Lower leg skin (tissue), 4 donors: ENCODE data around the gene SREBF1. TPM values are rescaled to one million over a fixed set of nuclear protein-coding genes. Genes with fewer than 3 reads are reported as not detected.

ENCODE experiments used
- DNase-seq, 2 donors: peaks; one replicate each; pipeline ENCODE4 v3.0.0-alpha.2; 2019; ENCODE audit warnings: low spot score in 2 of 2
- H3K4me3 ChIP-seq: fragments of 200-600 bp; sonication (generic); 2 replicates; pipeline ENCODE4 v1.5.1; 2017; ENCODE audit warnings: mild to moderate bottlenecking, low read depth; ENCODE audit not compliant: poor library complexity, severe bottlenecking
- POLR2A ChIP-seq, 2 donors: fragments of 450-650 bp; IDR thresholded peaks; one replicate each; pipeline ENCODE4 v1.6.1; 2016 to 2017; ENCODE audit warnings: antibody characterized with exemption in 2 of 2, mild to moderate bottlenecking in 1 of 2, moderate library complexity in 1 of 2
- WGBS, 2 donors: methylation state at CpG; one replicate each; pipeline ENCODE4 v1.1.5; 2018; 5-methylcytosine and 5-hydroxymethylcytosine counted together
- intact Hi-C: fragments of 100-400 bp; cut with DNase I; formaldehyde crosslinking; loops from one replicate; pipeline ENCODE4 v1.15.0; 2023; ENCODE audit warnings: low total_unique reads
- total RNA-seq, 4 donors: library from RNA; depleted of rRNA; stranded (reverse); fragments of >200 nt; gene quantifications; one replicate each; pipeline ENCODE4 v1.1.0, GENCODE V29; 2016
- TF ChIP-seq, protein P1 (sequence below), 3 donors: fragments of 450-650 bp; IDR thresholded peaks; one replicate each; pipeline ENCODE4 v1.5.1; 2016; ENCODE audit warnings: antibody characterized with exemption in 3 of 3, mild to moderate bottlenecking in 3 of 3, moderate library complexity in 2 of 3

SREBF1 gene
- total RNA-seq, 4 donors from 2014 or later, result 54.3 to 146 (median 102) TPM

DNA sequence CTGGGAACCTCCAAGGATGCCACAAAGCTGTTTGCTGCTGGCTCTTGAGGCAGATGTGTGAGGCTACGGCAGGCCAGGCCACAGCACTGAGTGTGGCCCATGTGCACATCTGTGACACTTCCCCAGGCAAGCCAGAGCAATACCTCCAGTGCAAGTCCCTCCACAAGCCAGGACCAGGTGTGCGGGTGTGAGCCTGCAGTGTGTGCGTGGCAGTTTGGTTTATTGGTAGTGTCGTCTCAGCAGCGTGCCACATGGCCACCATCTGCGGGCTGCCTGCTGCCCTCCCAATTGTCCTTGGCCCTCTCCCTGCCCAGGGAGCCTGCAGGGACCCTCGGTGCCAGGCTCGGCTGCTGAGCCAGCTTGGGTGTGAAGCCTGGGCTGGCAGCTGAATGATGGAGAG lies 9.9 kb upstream of the SREBF1 start:
- TF ChIP-seq, protein P1, sequence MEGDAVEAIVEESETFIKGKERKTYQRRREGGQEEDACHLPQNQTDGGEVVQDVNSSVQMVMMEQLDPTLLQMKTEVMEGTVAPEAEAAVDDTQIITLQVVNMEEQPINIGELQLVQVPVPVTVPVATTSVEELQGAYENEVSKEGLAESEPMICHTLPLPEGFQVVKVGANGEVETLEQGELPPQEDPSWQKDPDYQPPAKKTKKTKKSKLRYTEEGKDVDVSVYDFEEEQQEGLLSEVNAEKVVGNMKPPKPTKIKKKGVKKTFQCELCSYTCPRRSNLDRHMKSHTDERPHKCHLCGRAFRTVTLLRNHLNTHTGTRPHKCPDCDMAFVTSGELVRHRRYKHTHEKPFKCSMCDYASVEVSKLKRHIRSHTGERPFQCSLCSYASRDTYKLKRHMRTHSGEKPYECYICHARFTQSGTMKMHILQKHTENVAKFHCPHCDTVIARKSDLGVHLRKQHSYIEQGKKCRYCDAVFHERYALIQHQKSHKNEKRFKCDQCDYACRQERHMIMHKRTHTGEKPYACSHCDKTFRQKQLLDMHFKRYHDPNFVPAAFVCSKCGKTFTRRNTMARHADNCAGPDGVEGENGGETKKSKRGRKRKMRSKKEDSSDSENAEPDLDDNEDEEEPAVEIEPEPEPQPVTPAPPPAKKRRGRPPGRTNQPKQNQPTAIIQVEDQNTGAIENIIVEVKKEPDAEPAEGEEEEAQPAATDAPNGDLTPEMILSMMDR (IDR thresholded peaks at IDR 0.05), result no peak
- TF ChIP-seq POLR2A (IDR thresholded peaks at IDR 0.05), result no peak

DNA sequence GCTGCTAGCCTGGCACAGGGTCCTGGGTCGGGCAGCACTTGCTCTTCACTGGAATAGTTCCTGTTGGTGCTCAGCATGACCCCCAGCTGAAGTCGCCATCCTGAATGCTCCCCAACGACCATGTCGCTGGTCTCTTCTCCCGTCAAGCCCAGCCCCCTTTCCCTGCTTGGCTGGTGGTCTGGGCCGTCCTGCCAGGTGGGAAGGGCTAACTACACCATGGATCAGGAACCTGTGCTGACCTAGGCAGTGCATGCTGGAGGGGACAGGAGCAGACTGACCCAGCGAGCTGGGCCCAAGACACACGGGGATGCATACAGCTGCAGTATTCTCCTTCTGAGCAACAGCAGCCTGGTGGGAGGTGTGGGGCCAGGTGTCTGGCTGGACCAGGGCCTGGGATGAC lies 9.2 kb upstream of the SREBF1 start:
- 83 to 92% methylated on average over 7 to 8 of the region's 8 CpGs for WGBS, 2 donors
- H3K4me3 ChIP-seq, result no peak overlapping the region
- intact Hi-C loops, result no loop called here
- DNase-seq, result no peak
- TF ChIP-seq, protein P1 (IDR thresholded peaks at IDR 0.05), result no peak
- no peak for TF ChIP-seq POLR2A (IDR thresholded peaks at IDR 0.05)

More for the DNA sequence above, 9.9 kb upstream of the SREBF1 start:
- intact Hi-C loops, result no loop called here
- WGBS, 2 donors, result 83 to 84% methylated on average over 8 of the region's 8 CpGs
- DNase-seq, result no peak
- no peak overlapping the region for H3K4me3 ChIP-seq

DNA sequence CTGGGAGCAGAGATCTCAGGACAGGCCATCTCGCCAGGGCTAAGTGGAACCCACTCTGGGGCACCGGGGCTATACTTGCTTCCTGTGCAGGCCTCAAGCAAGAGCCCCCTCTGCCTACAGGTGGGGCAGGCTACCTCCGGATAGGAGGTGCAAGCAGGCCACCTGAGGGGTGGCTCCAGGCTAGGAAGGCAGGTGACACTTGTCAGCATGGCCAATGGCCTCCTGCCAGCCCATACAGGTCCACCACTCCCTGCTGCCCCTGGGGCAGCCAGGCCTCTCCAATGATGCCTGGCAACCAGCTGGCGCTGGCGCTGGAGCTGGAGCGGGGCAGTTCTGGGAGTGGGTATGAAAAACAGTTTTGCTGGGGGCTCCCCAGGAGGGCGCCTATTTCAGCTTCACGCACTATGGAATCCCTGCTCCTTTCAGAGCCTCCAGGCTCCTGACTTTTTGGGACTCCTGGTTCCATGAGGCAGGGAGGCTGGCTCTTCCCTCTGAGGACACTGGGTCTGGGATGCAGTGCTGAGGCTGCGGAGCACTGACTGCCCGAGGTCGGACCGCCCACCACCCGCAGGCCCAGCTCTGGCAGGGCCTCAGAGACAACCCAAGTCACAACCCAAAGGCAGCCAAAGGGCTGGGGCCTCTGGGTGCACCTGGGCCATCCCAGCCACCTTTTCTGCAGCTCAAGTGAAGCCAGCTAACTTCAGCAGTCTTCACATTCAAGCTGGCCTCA lies 8.4 kb upstream of the SREBF1 start:
- 60 to 66% methylated on average over 12 of the region's 13 CpGs for WGBS, 2 donors
- no peak for DNase-seq
- intact Hi-C loops, result no loop called here
- no peak overlapping the region for H3K4me3 ChIP-seq
- no peak for TF ChIP-seq POLR2A (IDR thresholded peaks at IDR 0.05)
- TF ChIP-seq, protein P1 (IDR thresholded peaks at IDR 0.05), result no peak

- DNase-seq, result no peak
- no peak overlapping the region for H3K4me3 ChIP-seq
- intact Hi-C loops, result no loop called here
- WGBS, 2 donors, result 92 to 93% methylated on average over 6 of the region's 6 CpGs
- TF ChIP-seq POLR2A (IDR thresholded peaks at IDR 0.05), result no peak
- TF ChIP-seq, protein P1 (IDR thresholded peaks at IDR 0.05), result no peak
These were observed 7.7 kb upstream of the SREBF1 start for GRCh38 chr17:17844500-17844899.

DNA sequence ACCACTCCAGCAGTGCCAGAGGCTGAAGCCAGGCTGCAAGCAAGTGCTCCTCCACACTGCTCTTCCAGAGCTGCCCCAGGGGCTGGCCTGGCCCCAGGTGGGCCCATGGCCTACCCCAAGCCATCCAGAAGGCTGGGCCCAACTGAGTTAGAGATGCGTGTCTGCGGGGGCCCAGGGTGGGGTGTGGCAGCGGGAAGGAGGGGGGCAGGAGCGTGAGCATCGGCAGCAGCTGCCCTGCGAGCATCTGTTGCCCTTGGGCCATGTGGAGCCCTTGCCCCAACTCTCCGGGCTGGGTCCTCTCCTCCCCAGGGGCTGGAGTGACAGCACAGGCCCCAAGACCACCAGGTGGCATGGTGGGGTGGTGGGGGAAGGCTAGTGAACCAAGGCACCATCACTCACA lies 7.3 kb upstream of the SREBF1 start:
- no peak overlapping the region for H3K4me3 ChIP-seq
- intact Hi-C loops, result no loop called here
- 81 to 82% methylated on average over 7 of the region's 7 CpGs for WGBS, 2 donors
- TF ChIP-seq POLR2A (IDR thresholded peaks at IDR 0.05), result no peak
- TF ChIP-seq, protein P1 (IDR thresholded peaks at IDR 0.05), result no peak
- no peak for DNase-seq

- intact Hi-C loops, result no loop called here
- WGBS, 2 donors, result 45 to 53% methylated on average over 4 of the region's 4 CpGs
- no peak for DNase-seq
- no peak overlapping the region for H3K4me3 ChIP-seq
- TF ChIP-seq, protein P1 (IDR thresholded peaks at IDR 0.05), result no peak
- TF ChIP-seq POLR2A (IDR thresholded peaks at IDR 0.05), result no peak
These were observed 6.3 kb upstream of the SREBF1 start for GRCh38 chr17:17843096-17843495.
